ENCODE data around the gene BABAM1.

GRCh38 chr19:17268754-17269153 lies 1.5 kb downstream of the BABAM1 start:
- TF ChIP-seq CHD4 (IDR thresholded peaks at IDR 0.05) (no peak), JUND (IDR thresholded peaks at IDR 0.05; ENCODE audit: low read depth, low read length) (no peak), EZH2 (IDR thresholded peaks at IDR 0.05; ENCODE audit: borderline replicate concordance, control insufficient read depth, low read depth, low read length) (no peak), ASH2L (IDR thresholded peaks at IDR 0.05; ENCODE audit: borderline replicate concordance, low read depth) (no peak), ZNF274 (IDR thresholded peaks at IDR 0.05; ENCODE audit: insufficient read depth, insufficient read length) (no peak), CTCF (IDR thresholded peaks at IDR 0.05 in 2 of 3, conservative IDR thresholded peaks at IDR 0.05 in 1 of 3; ENCODE audit: control insufficient read depth in 2 of 3, extremely low read depth in 1 of 3, insufficient read depth in 1 of 3, low read depth in 3 of 3, low read length in 3 of 3) (no peak), BMI1 (IDR thresholded peaks at IDR 0.05; ENCODE audit: borderline replicate concordance) (no peak)

Measured in GM12878 (cell line).